Measurements from ENCODE around the gene PSMB7.

GRCh38 chr9:124412228-124412575 lies 3.0 kb downstream of the PSMB7 start:
- no peak for TF ChIP-seq CTCF (IDR thresholded peaks at IDR 0.05)
- TF ChIP-seq POLR2A (IDR thresholded peaks at IDR 0.05) = no peak

All from heart left ventricle (tissue), 13 donors.